Kidney (tissue), 14 donors: Measurements from ENCODE around the gene ADRA2B. TPM values are rescaled to one million over a fixed set of nuclear protein-coding genes. Genes with fewer than 3 reads are reported as not detected.

Source experiments
- DNase-seq, 5 donors: peaks; one replicate each; pipeline ENCODE4 v3.0.0-alpha.2; 2013 to 2020
- FAIRE-seq: peaks from 2 replicates; lab custom pipeline; 2012; peaks lifted over from hg19 to GRCh38; lab: Jason Lieb, UNC
- H3K27ac ChIP-seq, 2 donors: one replicate each; pipeline ENCODE4 v1.7.0; 2013; ENCODE audit warnings: low read depth in 2 of 2, low read length in 2 of 2, inconsistent platforms in 1 of 2
- H3K27me3 ChIP-seq: one replicate; pipeline ENCODE4 v1.7.1; 2013; ENCODE audit warnings: low read length, inconsistent platforms; ENCODE audit not compliant: control insufficient read depth, insufficient read depth
- H3K36me3 ChIP-seq, 3 donors: one replicate each; pipeline versions ENCODE4 v1.7.0 to v1.7.1; 2013; ENCODE audit warnings: low read length in 3 of 3, control low read depth in 1 of 3, inconsistent platforms in 1 of 3; ENCODE audit not compliant: insufficient read depth in 3 of 3, control insufficient read depth in 2 of 3
- H3K4me1 ChIP-seq, 3 donors: one replicate each; pipeline versions ENCODE4 v1.7.0 to v1.7.1; 2013; ENCODE audit warnings: low read length in 3 of 3, inconsistent platforms in 1 of 3, low read depth in 1 of 3; ENCODE audit not compliant: control insufficient read depth in 2 of 3, insufficient read depth in 2 of 3
- H3K4me3 ChIP-seq, 3 donors: one replicate each; pipeline versions ENCODE4 v1.7.0 to v1.8.1; 2013; ENCODE audit warnings: low read length in 3 of 3, control low read depth in 1 of 3, inconsistent platforms in 1 of 3
- H3K9ac ChIP-seq, 3 donors: one replicate each; pipeline versions ENCODE4 v1.7.0 to v1.7.1; 2013; ENCODE audit warnings: low read length in 3 of 3, control low read depth in 1 of 3, inconsistent platforms in 1 of 3
- H3K9me3 ChIP-seq, 3 donors: one replicate each; pipeline versions ENCODE4 v1.7.0 to v1.7.1; 2013; ENCODE audit warnings: low read length in 3 of 3, control low read depth in 1 of 3, inconsistent platforms in 1 of 3; ENCODE audit not compliant: control insufficient read depth in 2 of 3, insufficient read depth in 1 of 3
- CTCF ChIP-seq: IDR thresholded peaks from 3 replicates; pipeline ENCODE4 v1.5.1; 2012; ENCODE audit warnings: mild to moderate bottlenecking, moderate library complexity, borderline replicate concordance; ENCODE audit not compliant: insufficient read depth; ENCODE audit errors: extremely low read depth
- intact Hi-C: fragments of 100-400 bp; cut with DNase I; formaldehyde crosslinking; loops from one replicate; pipeline ENCODE4 v1.11.1; 2022
- polyA plus RNA-seq: library from polyadenylated mRNA; stranded (reverse); fragments of 350-450 nt; fragmentation: Illumina TruSeq; extraction: RNeasy Lipid Tissue Mini Kit (QIAGEN cat#74804); gene quantifications from one replicate; pipeline ENCODE4 v1.2.3, GENCODE V29; 2014; ENCODE audit warnings: low read depth, low replicate concordance; ENCODE audit not compliant: insufficient read depth
- total RNA-seq: library from RNA; stranded (reverse); fragmentation: NEBNext Ultra II Directional; extraction: Animal tissue kit (Norgen Biotek cat#: 25700); gene quantifications from one replicate; pipeline ENCODE4 v1.2.1, GENCODE V29; 2021
- donor health status: control.
- donor health status: control.
- donor health status: control.
- donor health status: control.
- donor health status: control.
- donor health status: DM: yes; HTN: yes; CAD: no.
- donor health status: Normal renal cell carcinoma (clear cell type).

ADRA2B gene
- total and polyA plus RNA-seq, 2 donors from 2014 or later = 1.4 to 4.8 TPM

- no peak overlapping the region for H3K4me3 ChIP-seq
- no peak overlapping the region for H3K9ac ChIP-seq
- intact Hi-C loops = no loop called here
- DNase-seq (peak in 4 of 5 donors; percentile 8 to 69 (median 44)), FAIRE-seq (no peak)
- no peak overlapping the region for H3K27ac ChIP-seq
- no peak for TF ChIP-seq CTCF
- peaks cover 0 to 7% (median 0%) of the 10 kb centered on the region in 3 donors for H3K4me1 ChIP-seq
- no peaks in the 10 kb centered on the region for H3K9me3 ChIP-seq
- no peaks in the 10 kb centered on the region for H3K27me3 ChIP-seq
- no peaks in the 10 kb centered on the region for H3K36me3 ChIP-seq
Measured at GRCh38 chr2:96117701-96118588, 1.6 kb upstream of the ADRA2B start.

- Histone ChIP-seq H3K4me3 (peak overlapping the region in 2 of 3 donors; percentile 26 to 44), H3K9ac (peak overlapping the region in 1 of 3 donors; percentile 82), H3K4me1 (peaks cover 0 to 7% (median 0%) of the 10 kb centered on the region in 3 donors), H3K9me3 (no peaks in the 10 kb centered on the region), H3K36me3 (no peaks in the 10 kb centered on the region), H3K27ac (no peak overlapping the region), H3K27me3 (no peaks in the 10 kb centered on the region)
- intact Hi-C loops = no loop called here
- FAIRE-seq (no peak), DNase-seq (peak; percentile 64 to 84 (median 78))
- TF ChIP-seq CTCF = peak; percentile 72
Measured at GRCh38 chr2:96116879-96117533, 635 bp upstream of the ADRA2B start.

- FAIRE-seq (no peak), DNase-seq (peak in 2 of 5 donors; percentile 66 to 77)
- TF ChIP-seq CTCF = no peak
- no peak overlapping the region for H3K9ac ChIP-seq
- no peaks in the 10 kb centered on the region for H3K27me3 ChIP-seq
- no peak overlapping the region for H3K27ac ChIP-seq
- intact Hi-C loops = no loop called here
- no peaks in the 10 kb centered on the region for H3K36me3 ChIP-seq
- H3K9me3 ChIP-seq = no peaks in the 10 kb centered on the region
- peak overlapping the region in 1 of 3 donors; percentile 35 for H3K4me3 ChIP-seq
- peaks cover 0 to 7% (median 0%) of the 10 kb centered on the region in 3 donors for H3K4me1 ChIP-seq
Measured at GRCh38 chr2:96115631-96116423, 544 bp downstream of the ADRA2B start.
